Globus pallidus (tissue), 1 donor: ENCODE measurements around the gene ITGA5.

ENCODE experiments used
- DNase-seq: peaks from one replicate; pipeline ENCODE4 v3.0.0-alpha.2; 2015; ENCODE audit warnings: low spot score

ITGA5 gene

GRCh38 chr12:54419088-54419887 is at the start of gene ITGA5:
Gene ITGA5, minus strand, starts transcription at chr12:54419266. Its CDS starts 68 bp downstream, at chr12:54419198.
- DNase-seq: no peak

GRCh38 chr12:54465857-54466523 is 46.9 kb upstream of the ITGA5 start:
- DNase-seq: no peak

- peak; percentile 62 for DNase-seq
Observed at GRCh38 chr12:54463484-54463883, 44.4 kb upstream of the ITGA5 start.

GRCh38 chr12:54463034-54463433 is 44.0 kb upstream of the ITGA5 start:
- no peak for DNase-seq

- DNase-seq: peak; percentile 30
Observed at GRCh38 chr12:54460317-54460923, 41.4 kb upstream of the ITGA5 start.

- no peak for DNase-seq
Observed at GRCh38 chr12:54459355-54459754, 40.3 kb upstream of the ITGA5 start.

GRCh38 chr12:54455760-54456469 is 36.8 kb upstream of the ITGA5 start:
- no peak for DNase-seq

- DNase-seq: no peak
Observed at GRCh38 chr12:54452628-54453027, 33.6 kb upstream of the ITGA5 start.

- DNase-seq: no peak
Observed at GRCh38 chr12:54448344-54448743, 29.3 kb upstream of the ITGA5 start.

- DNase-seq: no peak
Observed at GRCh38 chr12:54447917-54448316, 28.9 kb upstream of the ITGA5 start.

GRCh38 chr12:54444206-54444605 is 25.1 kb upstream of the ITGA5 start:
- DNase-seq: no peak

- no peak for DNase-seq
Observed at GRCh38 chr12:54443446-54443845, 24.4 kb upstream of the ITGA5 start.

- DNase-seq: no peak
Observed at GRCh38 chr12:54442961-54443360, 23.9 kb upstream of the ITGA5 start.

- no peak for DNase-seq
Observed at GRCh38 chr12:54442099-54442498, 23.0 kb upstream of the ITGA5 start.

GRCh38 chr12:54439521-54440255 is 20.6 kb upstream of the ITGA5 start:
- DNase-seq: peak; percentile 43

GRCh38 chr12:54439096-54439495 is 20.0 kb upstream of the ITGA5 start:
- DNase-seq: no peak

- DNase-seq: no peak
Observed at GRCh38 chr12:54438517-54438916, 19.5 kb upstream of the ITGA5 start.

- DNase-seq: no peak
Observed at GRCh38 chr12:54437697-54438096, 18.6 kb upstream of the ITGA5 start.

- DNase-seq: no peak
Observed at GRCh38 chr12:54437243-54437642, 18.2 kb upstream of the ITGA5 start.

GRCh38 chr12:54432815-54433164 is 13.7 kb upstream of the ITGA5 start:
- DNase-seq: no peak

- DNase-seq: no peak
Observed at GRCh38 chr12:54431911-54432814, 13.1 kb upstream of the ITGA5 start.
